Measurements from ENCODE around the gene KLHL1.
A peak's percentile ranks its signal among the peaks of the same experiment; 100 is the strongest.

Gene KLHL1

DNA sequence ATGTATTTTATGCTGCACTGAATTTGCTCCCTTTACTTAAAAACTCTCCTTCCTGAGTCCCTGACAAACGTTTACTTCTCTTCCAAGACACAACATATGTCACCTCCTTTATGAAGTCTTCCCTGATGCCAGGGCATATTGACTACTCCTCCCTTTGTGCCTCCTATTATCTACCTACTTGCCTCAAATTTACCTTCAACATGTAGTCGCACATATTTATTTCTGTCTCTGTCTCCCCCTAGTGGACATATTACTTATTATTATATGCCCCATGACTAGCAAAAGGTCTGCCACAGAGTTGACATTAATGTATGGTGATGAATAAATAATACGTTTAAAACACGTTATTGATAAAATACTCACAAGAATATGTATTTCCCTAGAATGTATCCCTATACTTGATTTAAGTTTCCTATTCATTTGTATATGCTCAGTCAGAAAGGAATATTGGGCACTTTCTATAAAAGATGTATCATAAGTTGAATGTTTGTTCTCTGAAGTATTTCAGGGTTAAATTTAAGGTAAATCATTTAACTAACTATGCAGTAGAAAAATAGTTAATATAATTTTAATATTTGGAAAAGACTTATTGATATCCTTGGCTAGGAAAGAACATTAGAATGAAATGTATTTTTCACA, 250.9 kb downstream of the KLHL1 start:
- DNase-seq (ENCODE audit: low read depth), result peak; percentile 44
- TF ChIP-seq, protein P1, sequence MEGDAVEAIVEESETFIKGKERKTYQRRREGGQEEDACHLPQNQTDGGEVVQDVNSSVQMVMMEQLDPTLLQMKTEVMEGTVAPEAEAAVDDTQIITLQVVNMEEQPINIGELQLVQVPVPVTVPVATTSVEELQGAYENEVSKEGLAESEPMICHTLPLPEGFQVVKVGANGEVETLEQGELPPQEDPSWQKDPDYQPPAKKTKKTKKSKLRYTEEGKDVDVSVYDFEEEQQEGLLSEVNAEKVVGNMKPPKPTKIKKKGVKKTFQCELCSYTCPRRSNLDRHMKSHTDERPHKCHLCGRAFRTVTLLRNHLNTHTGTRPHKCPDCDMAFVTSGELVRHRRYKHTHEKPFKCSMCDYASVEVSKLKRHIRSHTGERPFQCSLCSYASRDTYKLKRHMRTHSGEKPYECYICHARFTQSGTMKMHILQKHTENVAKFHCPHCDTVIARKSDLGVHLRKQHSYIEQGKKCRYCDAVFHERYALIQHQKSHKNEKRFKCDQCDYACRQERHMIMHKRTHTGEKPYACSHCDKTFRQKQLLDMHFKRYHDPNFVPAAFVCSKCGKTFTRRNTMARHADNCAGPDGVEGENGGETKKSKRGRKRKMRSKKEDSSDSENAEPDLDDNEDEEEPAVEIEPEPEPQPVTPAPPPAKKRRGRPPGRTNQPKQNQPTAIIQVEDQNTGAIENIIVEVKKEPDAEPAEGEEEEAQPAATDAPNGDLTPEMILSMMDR (IDR thresholded peaks at IDR 0.05; ENCODE audit: low read length, missing control alignments), result peak; percentile 54
- no peak overlapping the region for H3K4me3 ChIP-seq (replicated peaks; ENCODE audit: low read depth, low read length)

DNA sequence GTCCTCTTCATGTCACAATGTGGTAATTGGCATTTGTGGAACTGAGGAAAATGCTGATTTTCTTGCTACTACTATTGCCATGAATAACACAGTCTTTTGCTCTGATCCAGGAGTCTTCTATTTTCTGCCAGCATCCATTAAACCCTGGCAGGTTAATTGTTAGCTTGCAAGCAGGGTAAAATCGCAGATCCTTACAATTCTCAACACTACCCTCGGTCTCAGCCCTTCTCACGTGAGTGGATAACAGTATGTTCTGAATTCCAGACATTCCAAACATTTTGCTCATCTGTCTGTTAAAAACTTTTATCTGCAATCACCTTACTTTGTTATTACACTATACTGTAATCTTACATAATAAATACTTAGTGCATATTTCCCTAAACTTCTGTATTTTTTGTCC, 251.9 kb downstream of the KLHL1 start:
- no peak for DNase-seq (ENCODE audit: low read depth)
- H3K4me3 ChIP-seq (replicated peaks; ENCODE audit: low read depth, low read length), result no peak overlapping the region
- TF ChIP-seq, protein P1 (IDR thresholded peaks at IDR 0.05; ENCODE audit: low read length, missing control alignments), result no peak

DNA sequence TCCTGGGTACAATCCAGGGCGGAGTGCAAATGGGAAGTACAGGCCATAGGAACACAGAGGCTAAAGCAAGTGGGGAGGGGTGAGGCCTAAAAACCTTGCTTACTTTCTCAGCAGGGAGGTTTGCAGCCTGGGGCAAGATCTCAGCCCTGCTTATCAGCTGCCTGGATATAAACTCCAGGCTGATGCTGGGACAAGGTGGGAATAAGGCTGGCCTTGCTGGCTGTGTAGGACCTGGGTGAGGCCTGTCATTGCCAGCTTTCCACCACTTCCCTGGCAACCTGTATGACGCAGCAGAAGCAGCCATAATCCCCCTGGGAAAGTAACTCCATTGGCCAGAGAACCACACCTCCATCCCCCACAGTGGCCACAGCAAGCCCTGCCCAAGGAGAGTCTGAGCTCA, 279.7 kb downstream of the KLHL1 start:
- TF ChIP-seq, protein P1 (IDR thresholded peaks at IDR 0.05; ENCODE audit: low read length, missing control alignments), result no peak
- H3K4me3 ChIP-seq (replicated peaks; ENCODE audit: low read depth, low read length), result no peak overlapping the region
- no peak for DNase-seq (ENCODE audit: low read depth)

- TF ChIP-seq, protein P1 (IDR thresholded peaks at IDR 0.05; ENCODE audit: low read length, missing control alignments), result no peak
- DNase-seq (ENCODE audit: low read depth), result no peak
- H3K4me3 ChIP-seq (replicated peaks; ENCODE audit: low read depth, low read length), result no peak overlapping the region
Measured at GRCh38 chr13:69820180-69820579, 288.1 kb downstream of the KLHL1 start.

DNA sequence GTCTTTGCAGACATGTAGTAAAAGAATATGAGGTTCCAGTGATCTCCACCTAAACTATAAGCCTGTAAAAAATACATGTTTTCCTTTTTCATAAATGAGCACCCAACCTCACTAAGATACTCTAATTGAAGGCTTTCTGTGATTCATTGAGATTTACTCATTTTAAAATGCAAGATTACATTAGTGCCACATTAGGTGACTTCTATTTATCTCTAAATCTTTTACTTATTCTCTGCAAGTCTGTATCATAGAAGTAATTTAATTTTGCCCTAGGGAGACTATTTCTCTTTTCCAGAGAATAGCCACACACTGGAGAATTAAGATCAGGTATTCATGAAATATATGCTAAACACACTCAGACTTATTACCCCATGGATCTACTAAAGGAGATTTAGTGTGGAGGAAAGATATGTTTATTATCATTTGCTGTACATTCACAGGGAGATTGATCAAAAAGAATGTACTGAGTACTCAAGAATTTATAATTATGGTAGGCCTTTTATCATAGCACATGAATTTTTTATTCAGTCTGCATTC, 290.9 kb downstream of the KLHL1 start:
- H3K4me3 ChIP-seq (replicated peaks; ENCODE audit: low read depth, low read length), result no peak overlapping the region
- DNase-seq (ENCODE audit: low read depth), result no peak
- TF ChIP-seq, protein P1 (IDR thresholded peaks at IDR 0.05; ENCODE audit: low read length, missing control alignments), result no peak

DNA sequence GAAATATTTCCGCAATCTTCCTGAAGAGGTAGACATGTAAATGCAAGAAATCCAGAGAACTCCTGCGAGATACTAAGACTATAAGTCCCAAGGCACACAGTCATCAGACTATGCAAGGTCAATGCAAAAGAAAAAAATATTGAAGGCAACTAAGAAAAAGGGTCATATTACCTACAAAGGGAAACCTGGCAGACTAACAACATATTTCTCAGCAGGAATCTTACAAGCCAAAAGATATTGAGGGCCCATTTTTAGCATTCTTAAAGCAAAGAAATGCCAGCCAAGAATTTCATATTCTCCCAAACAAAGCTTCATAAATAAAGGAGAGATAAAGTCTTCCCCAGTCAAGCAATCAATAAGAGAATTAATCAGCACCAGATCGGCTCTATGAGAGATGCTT, 299.1 kb downstream of the KLHL1 start:
- TF ChIP-seq, protein P1 (IDR thresholded peaks at IDR 0.05; ENCODE audit: low read length, missing control alignments), result no peak
- DNase-seq (ENCODE audit: low read depth), result no peak

GRCh38 chr13:69796256-69796655, 312.0 kb downstream of the KLHL1 start:
- TF ChIP-seq, protein P1 (IDR thresholded peaks at IDR 0.05; ENCODE audit: low read length, missing control alignments), result no peak
- DNase-seq (ENCODE audit: low read depth), result no peak
- H3K4me3 ChIP-seq (replicated peaks; ENCODE audit: low read depth, low read length), result no peak overlapping the region

More for the DNA sequence above, 299.1 kb downstream of the KLHL1 start:
- no peak overlapping the region for H3K4me3 ChIP-seq (replicated peaks; ENCODE audit: low read depth, low read length)
